Common myeloid progenitor, CD34-positive (primary cell): ENCODE measurements around the gene KCTD14.

Source experiments
- CTCF ChIA-PET: fragments of 350-600 bp; sonication (Branson Sonifier 250); formaldehyde crosslinking; loops from one replicate; lab custom pipeline; 2021; ENCODE audit warnings: antibody characterized with exemption; lab: Charles Lee
- POLR2A ChIA-PET: fragments of 350-600 bp; sonication (Branson Sonifier 250); formaldehyde crosslinking; loops from one replicate; lab custom pipeline; 2021; ENCODE audit warnings: antibody characterized with exemption; lab: Charles Lee
- DNase-seq, 3 donors: peaks; one replicate each; pipeline versions ENCODE4 v3.0.0 to v3.0.0-alpha.2; 2013
- H3K27ac ChIP-seq, 2 experiments: 1 replicate in 1 of 2; 2 replicates in 1 of 2; pipeline ENCODE4 v1.7.0; 2013; ENCODE audit warnings: inconsistent platforms in 2 of 2, low read length in 2 of 2, mild to moderate bottlenecking in 2 of 2, low read depth in 1 of 2, moderate library complexity in 1 of 2; ENCODE audit not compliant: severe bottlenecking in 2 of 2, insufficient read depth in 1 of 2, poor library complexity in 1 of 2
- H3K27me3 ChIP-seq, 5 experiments: replicated peaks in 2 of 5; 1 replicate in 3 of 5; 2 replicates in 2 of 5; pipeline versions ENCODE4 v1.6.1 to v1.7.0; 2013; ENCODE audit warnings: low read length in 4 of 5, mild to moderate bottlenecking in 2 of 5, moderate library complexity in 2 of 5, inconsistent platforms in 1 of 5; ENCODE audit not compliant: insufficient read depth in 5 of 5, control insufficient read depth in 4 of 5
- H3K36me3 ChIP-seq, 4 experiments: 1 replicate in 2 of 4; 2 replicates in 2 of 4; pipeline versions ENCODE4 v1.6.1 to v1.7.0; 2013; ENCODE audit warnings: low read length in 3 of 4, control low read depth in 1 of 4, mild to moderate bottlenecking in 1 of 4; ENCODE audit not compliant: control insufficient read depth in 4 of 4, insufficient read depth in 4 of 4
- H3K4me1 ChIP-seq, 4 experiments: 1 replicate in 3 of 4; 2 replicates in 1 of 4; pipeline versions ENCODE4 v1.6.1 to v1.7.1; 2013; ENCODE audit warnings: low read length in 3 of 4, mild to moderate bottlenecking in 3 of 4, control low read depth in 1 of 4, inconsistent platforms in 1 of 4, moderate library complexity in 1 of 4; ENCODE audit not compliant: control insufficient read depth in 4 of 4, insufficient read depth in 4 of 4; ENCODE audit errors: control extremely low read depth in 1 of 4
- H3K4me3 ChIP-seq, 7 experiments: 1 replicate in 4 of 7; 2 replicates in 3 of 7; pipeline versions ENCODE4 v1.5.1 to v1.7.0; 2013; ENCODE audit warnings: mild to moderate bottlenecking in 7 of 7, low read length in 6 of 7, moderate library complexity in 6 of 7, inconsistent platforms in 2 of 7, low read depth in 2 of 7, control low read depth in 1 of 7; ENCODE audit not compliant: insufficient read depth in 4 of 7, control insufficient read depth in 1 of 7; ENCODE audit errors: extremely low read depth in 1 of 7
- H3K9me3 ChIP-seq, 5 experiments: 1 replicate in 4 of 5; 2 replicates in 1 of 5; pipeline versions ENCODE4 v1.6.1 to v1.7.1; 2013; ENCODE audit warnings: low read length in 4 of 5, mild to moderate bottlenecking in 2 of 5, inconsistent platforms in 1 of 5, low read depth in 1 of 5, moderate library complexity in 1 of 5; ENCODE audit not compliant: control insufficient read depth in 4 of 5, insufficient read depth in 2 of 5; ENCODE audit errors: control extremely low read depth in 1 of 5
- WGBS: methylation state at CpG from one replicate; pipeline ENCODE4 v1.1.5; 2013; ENCODE audit not compliant: insufficient coverage; 5-methylcytosine and 5-hydroxymethylcytosine counted together

Gene KCTD14

DNA sequence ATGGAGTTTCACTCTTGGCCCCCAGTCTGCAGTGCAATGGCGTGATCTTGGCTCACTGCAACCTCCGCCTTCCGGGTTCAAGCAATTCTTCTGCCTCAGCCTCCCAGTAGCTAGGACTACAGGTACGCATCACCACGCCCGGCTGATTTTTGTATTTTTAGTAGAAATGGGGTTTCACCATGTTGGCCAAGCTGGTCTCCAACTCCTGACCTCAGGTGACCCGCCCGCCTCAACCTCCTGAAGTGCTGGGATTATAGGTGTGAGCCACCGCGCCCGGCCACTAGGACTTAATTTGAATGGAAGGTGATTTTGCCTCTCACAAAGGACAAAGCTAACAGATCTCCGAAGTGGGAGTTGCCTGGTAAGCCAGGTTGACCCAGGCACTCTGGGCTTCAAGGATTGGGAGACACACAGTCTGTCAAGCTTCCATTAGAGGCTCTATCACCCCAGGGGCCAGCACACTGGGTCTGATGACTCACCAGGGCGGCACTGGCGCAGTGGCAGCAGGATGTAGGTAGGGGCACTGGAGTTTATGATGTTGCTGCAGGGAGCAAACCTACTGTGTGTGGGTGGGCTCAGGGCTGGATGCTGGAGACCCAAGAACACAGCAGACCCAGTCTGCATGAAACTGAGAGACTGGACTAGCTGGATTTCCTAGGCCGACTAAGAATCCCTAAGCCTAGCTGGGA, 17.8 kb upstream of the KCTD14 start:
- peaks cover 0 to 4% (median 0%) of the 10 kb centered on the region in 5 experiments for H3K9me3 ChIP-seq
- 93% methylated on average over 8 of the region's 15 CpGs for WGBS
- peak in 1 of 3 donors; percentile 30 for DNase-seq
- H3K27ac ChIP-seq = no peak overlapping the region
- POLR2A ChIA-PET = no interaction called here
- H3K4me3 ChIP-seq = no peak overlapping the region
- CTCF ChIA-PET = no interaction called here
- H3K27me3 ChIP-seq = no peaks in the 10 kb centered on the region
- H3K36me3 ChIP-seq = no peaks in the 10 kb centered on the region
- peaks cover 0 to 22% (median 17%) of the 10 kb centered on the region in 4 experiments for H3K4me1 ChIP-seq

- ChIA-PET POLR2A (no interaction called here), CTCF (interaction anchor here (1.3 kb wide), 1 partner anchor 10 kb away, joined by 4 read pairs; no protein-coding TSS in a partner anchor)
- Histone ChIP-seq H3K36me3 (no peaks in the 10 kb centered on the region), H3K9me3 (peaks cover 0 to 4% (median 0%) of the 10 kb centered on the region in 5 experiments), H3K27ac (peak overlapping the region in 1 of 2 experiments; percentile 78), H3K4me1 (peaks cover 0 to 20% (median 15%) of the 10 kb centered on the region in 4 experiments), H3K27me3 (no peaks in the 10 kb centered on the region), H3K4me3 (peak overlapping the region in 4 of 7 experiments; percentile 41 to 62 (median 46))
- WGBS = 17% methylated on average over 6 of the region's 7 CpGs
- DNase-seq = peak; percentile 14 to 36 (median 26)
Measured at GRCh38 chr11:78039919-78040671, 17.0 kb upstream of the KCTD14 start.

DNA sequence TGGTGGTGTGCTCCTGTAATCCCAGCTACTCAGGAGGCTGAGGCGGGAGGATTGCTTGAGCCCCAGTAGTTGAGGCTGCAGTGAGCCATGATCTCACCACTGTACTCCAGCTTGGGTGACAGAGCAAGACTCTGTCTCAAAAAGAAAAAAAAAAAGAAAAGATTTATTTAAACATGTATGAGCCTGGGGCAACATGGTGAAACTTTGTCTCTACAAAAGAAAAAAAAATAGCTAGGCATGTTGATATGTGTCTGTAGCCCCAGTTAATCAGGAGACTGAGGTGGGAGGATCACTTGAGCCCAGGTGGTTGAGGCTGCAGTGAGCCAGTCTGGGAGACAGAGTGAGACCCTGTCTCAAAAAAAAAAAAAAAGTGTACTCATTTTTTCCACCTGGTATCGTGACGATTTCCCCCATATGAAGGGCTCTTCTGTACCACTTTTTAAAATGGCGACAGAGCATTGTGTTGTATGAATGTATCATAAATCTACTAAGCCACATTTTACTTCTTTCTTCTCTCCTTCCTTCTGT, 16.4 kb upstream of the KCTD14 start:
- CTCF ChIA-PET = interaction anchor here (1.3 kb wide), 1 partner anchor 9 kb away, joined by 4 read pairs; no protein-coding TSS in a partner anchor
- POLR2A ChIA-PET = no interaction called here
- no peaks in the 10 kb centered on the region for H3K36me3 ChIP-seq
- H3K9me3 ChIP-seq = no peaks in the 10 kb centered on the region
- H3K27ac ChIP-seq = peak overlapping the region in 1 of 2 experiments; percentile 78
- H3K27me3 ChIP-seq = no peaks in the 10 kb centered on the region
- H3K4me3 ChIP-seq = peak overlapping the region in 3 of 7 experiments; percentile 44 to 62 (median 49)
- no CpG with 5 or more reads among the region's 4 CpGs for WGBS
- DNase-seq = peak in 1 of 3 donors; percentile 31
- peaks cover 0 to 20% (median 15%) of the 10 kb centered on the region in 4 experiments for H3K4me1 ChIP-seq

DNA sequence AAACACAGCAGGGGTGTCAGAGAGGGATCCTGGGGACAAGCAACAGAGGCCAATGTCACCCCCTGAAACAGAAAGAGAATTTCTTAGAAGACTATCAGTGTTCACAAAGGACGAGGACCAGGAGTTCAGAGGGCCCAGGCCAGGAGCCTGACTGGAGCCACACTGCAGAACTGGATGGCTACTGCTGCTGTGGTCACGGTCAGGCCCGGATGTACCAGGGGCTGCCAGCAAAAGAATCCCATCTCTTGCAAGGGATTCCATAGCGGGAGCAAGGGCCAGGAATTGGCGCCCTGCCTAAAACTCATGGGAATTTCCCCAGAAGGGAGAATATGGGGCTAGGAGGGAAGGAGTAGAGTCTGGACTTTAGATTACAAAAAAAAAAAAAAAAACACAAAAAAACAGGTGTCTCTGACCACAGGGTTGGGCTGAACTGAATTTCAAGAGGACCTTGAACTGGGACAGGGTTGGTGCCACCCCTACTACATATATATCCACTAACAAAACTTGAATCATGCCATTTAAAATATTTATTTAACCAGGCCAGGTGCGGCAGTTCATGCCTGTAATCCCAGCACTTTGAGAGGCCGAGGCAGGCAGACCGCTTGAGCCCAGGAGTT, 15.7 kb upstream of the KCTD14 start:
- H3K27me3 ChIP-seq = no peaks in the 10 kb centered on the region
- no peaks in the 10 kb centered on the region for H3K36me3 ChIP-seq
- ChIA-PET CTCF (interaction anchor here (1.3 kb wide), 1 partner anchor 8 kb away, joined by 4 read pairs; no protein-coding TSS in a partner anchor), POLR2A (no interaction called here)
- no peak overlapping the region for H3K4me3 ChIP-seq
- H3K9me3 ChIP-seq = no peaks in the 10 kb centered on the region
- H3K4me1 ChIP-seq = peaks cover 0 to 20% (median 15%) of the 10 kb centered on the region in 4 experiments
- DNase-seq = no peak
- H3K27ac ChIP-seq = no peak overlapping the region
- 100% methylated on average over 3 of the region's 8 CpGs for WGBS

DNA sequence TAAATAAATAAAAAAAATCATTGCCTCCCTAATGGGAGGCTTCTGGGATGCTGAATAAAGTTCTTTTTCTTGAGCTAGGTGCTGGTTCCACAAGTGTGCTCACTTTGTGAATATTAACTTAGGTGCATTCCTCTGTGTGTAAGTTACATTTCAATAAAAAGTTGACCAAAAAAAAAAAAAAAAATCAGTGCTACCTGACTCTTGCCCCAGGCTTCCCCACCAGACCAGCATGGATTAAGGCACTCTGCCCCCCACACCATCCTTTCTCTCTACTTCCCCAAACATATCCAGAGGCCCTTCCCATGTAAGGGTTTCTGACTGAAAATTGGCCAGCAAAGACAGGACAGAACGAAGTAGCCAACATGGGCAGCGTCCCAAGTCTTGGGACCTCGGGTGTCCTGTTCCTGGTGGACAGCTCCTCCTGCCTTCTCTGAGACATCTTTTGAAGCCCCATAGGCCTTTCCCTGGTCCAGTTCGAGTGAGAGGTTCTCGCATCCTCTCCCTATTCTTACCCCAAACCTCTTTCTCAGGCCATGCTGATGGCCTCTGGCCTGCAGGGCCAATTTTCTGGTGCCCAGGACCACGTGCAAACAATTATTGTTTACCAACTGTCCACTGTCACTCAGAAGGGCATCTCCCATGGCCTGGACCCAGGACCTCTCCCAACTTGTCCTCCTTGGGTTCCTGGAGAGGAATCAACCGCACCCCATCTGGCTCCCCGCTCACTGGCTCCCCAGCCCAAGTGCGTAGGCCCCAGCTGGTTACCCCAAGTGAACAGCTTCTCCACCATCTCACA, 14.9 kb upstream of the KCTD14 start:
- Histone ChIP-seq H3K27ac (no peak overlapping the region), H3K4me1 (peaks cover 0 to 20% (median 15%) of the 10 kb centered on the region in 4 experiments), H3K36me3 (no peaks in the 10 kb centered on the region), H3K27me3 (no peaks in the 10 kb centered on the region), H3K4me3 (no peak overlapping the region), H3K9me3 (no peaks in the 10 kb centered on the region)
- ChIA-PET POLR2A (interaction anchor here (0.6 to 1.0 kb wide), 2 partner anchors 18 to 111 kb away, joined by 3 to 4 read pairs; no protein-coding TSS in a partner anchor), CTCF (interaction anchor here (0.9 to 5.2 kb wide), 2 partner anchors 7 to 38 kb away, joined by 3 to 41 read pairs; no protein-coding TSS in a partner anchor)
- no peak for DNase-seq
- WGBS = 100% methylated on average over 6 of the region's 9 CpGs

GRCh38 chr11:78037056-78037455, 14.0 kb upstream of the KCTD14 start:
- no peaks in the 10 kb centered on the region for H3K9me3 ChIP-seq
- no peak overlapping the region for H3K4me3 ChIP-seq
- ChIA-PET POLR2A (interaction anchor here (1.0 kb wide), 1 partner anchor 17 kb away, joined by 4 read pairs; no protein-coding TSS in a partner anchor), CTCF (interaction anchor here (0.9 to 5.2 kb wide), 2 partner anchors 8 to 38 kb away, joined by 3 to 41 read pairs; no protein-coding TSS in a partner anchor)
- 90% methylated on average over 3 of the region's 3 CpGs for WGBS
- no peaks in the 10 kb centered on the region for H3K27me3 ChIP-seq
- H3K4me1 ChIP-seq = peaks cover 0 to 20% (median 17%) of the 10 kb centered on the region in 4 experiments
- H3K36me3 ChIP-seq = no peaks in the 10 kb centered on the region
- DNase-seq = no peak
- no peak overlapping the region for H3K27ac ChIP-seq
